ENCODE measurements around the gene MUC21. TPM values are rescaled to one million over a fixed set of nuclear protein-coding genes. Genes with fewer than 3 reads are reported as not detected.

The MUC21 gene
- total and polyA plus RNA-seq, 2 of the 8 experiments (the other 6 are each of a cell fraction or from before 2014, with no cell fraction given), result not detected

- no peak for TF ChIP-seq KDM5A (IDR thresholded peaks at IDR 0.05; ENCODE audit: low read length)
- TF ChIP-seq MAFK (IDR thresholded peaks at IDR 0.05; ENCODE audit: low read depth, low read length), result no peak
Observed at GRCh38 chr6:30945281-30945680, 38.2 kb upstream of the MUC21 start (continued).
